Lower leg skin (tissue), 3 donors: ENCODE measurements around the gene GOLGA3.

Experiments
- CTCF ChIP-seq, 3 donors: fragments of 450-650 bp; IDR thresholded peaks; one replicate each; pipeline ENCODE4 v1.5.1; 2016; ENCODE audit warnings: antibody characterized with exemption in 3 of 3, mild to moderate bottlenecking in 3 of 3, moderate library complexity in 2 of 3
- POLR2A ChIP-seq, 2 donors: fragments of 450-650 bp; IDR thresholded peaks; one replicate each; pipeline ENCODE4 v1.6.1; 2016 to 2017; ENCODE audit warnings: antibody characterized with exemption in 2 of 2, mild to moderate bottlenecking in 1 of 2, moderate library complexity in 1 of 2

- TF ChIP-seq CTCF (IDR thresholded peaks at IDR 0.05), result no peak
- no peak for TF ChIP-seq POLR2A (IDR thresholded peaks at IDR 0.05)
Observed at GRCh38 chr12:132747395-132747794, 81.3 kb downstream of the GOLGA3 start.
